Mucosa of rectum (tissue), 2 donors: ENCODE measurements around the gene HSPBP1.
A peak's percentile ranks its signal among the peaks of the same experiment; 100 is the strongest.

Source experiments
- H3K27ac ChIP-seq, 2 donors: one replicate each; pipeline ENCODE4 v1.7.0; 2013; ENCODE audit warnings: inconsistent platforms in 2 of 2, low read depth in 2 of 2, low read length in 2 of 2
- H3K27me3 ChIP-seq, 2 donors: one replicate each; pipeline ENCODE4 v1.7.0; 2013; ENCODE audit warnings: low read length in 2 of 2; ENCODE audit not compliant: control insufficient read depth in 2 of 2, insufficient read depth in 2 of 2
- H3K36me3 ChIP-seq, 2 donors: one replicate each; pipeline ENCODE4 v1.7.0; 2013; ENCODE audit warnings: low read length in 2 of 2; ENCODE audit not compliant: control insufficient read depth in 2 of 2, insufficient read depth in 2 of 2
- H3K4me1 ChIP-seq, 2 donors: one replicate each; pipeline ENCODE4 v1.7.0; 2013; ENCODE audit warnings: low read length in 2 of 2, mild to moderate bottlenecking in 1 of 2; ENCODE audit not compliant: control insufficient read depth in 2 of 2, insufficient read depth in 2 of 2
- H3K4me3 ChIP-seq, 2 donors: one replicate each; pipeline ENCODE4 v1.7.0; 2013; ENCODE audit warnings: low read length in 2 of 2
- H3K9ac ChIP-seq, 2 donors: one replicate each; pipeline ENCODE4 v1.7.0; 2013; ENCODE audit warnings: low read length in 2 of 2, low read depth in 1 of 2, mild to moderate bottlenecking in 1 of 2
- H3K9me3 ChIP-seq, 2 donors: one replicate each; pipeline ENCODE4 v1.7.0; 2013; ENCODE audit warnings: low read length in 2 of 2; ENCODE audit not compliant: control insufficient read depth in 2 of 2
- donor health status: healthy.
- donor health status: Normal muscosa, but diverticular disease.

The HSPBP1 gene

GRCh38 chr19:55276720-55277430 is 3.0 kb downstream of the HSPBP1 start:
- Histone ChIP-seq H3K4me1 (peaks cover 11 to 15% of the 10 kb centered on the region in 2 donors), H3K9me3 (no peaks in the 10 kb centered on the region), H3K27ac (peak overlapping the region; percentile 41 to 61), H3K4me3 (no peak overlapping the region), H3K9ac (no peak overlapping the region), H3K36me3 (peaks cover 17 to 26% of the 10 kb centered on the region in 2 donors), H3K27me3 (no peaks in the 10 kb centered on the region)

- H3K27me3 ChIP-seq, result no peaks in the 10 kb centered on the region
- no peaks in the 10 kb centered on the region for H3K9me3 ChIP-seq
- H3K27ac ChIP-seq, result peak overlapping the region; percentile 41 to 61
- H3K36me3 ChIP-seq, result peaks cover 17 to 26% of the 10 kb centered on the region in 2 donors
- peaks cover 11 to 15% of the 10 kb centered on the region in 2 donors for H3K4me1 ChIP-seq
- no peak overlapping the region for H3K9ac ChIP-seq
- no peak overlapping the region for H3K4me3 ChIP-seq
Observed at GRCh38 chr19:55275851-55276719, 3.8 kb downstream of the HSPBP1 start.

GRCh38 chr19:55273978-55274707 is 5.8 kb downstream of the HSPBP1 start:
- Histone ChIP-seq H3K27me3 (no peaks in the 10 kb centered on the region), H3K4me3 (no peak overlapping the region), H3K9me3 (no peaks in the 10 kb centered on the region), H3K27ac (no peak overlapping the region), H3K9ac (no peak overlapping the region), H3K36me3 (peaks cover 21 to 39% of the 10 kb centered on the region in 2 donors), H3K4me1 (peaks cover 7 to 13% of the 10 kb centered on the region in 2 donors)

- H3K27ac ChIP-seq, result no peak overlapping the region
- H3K27me3 ChIP-seq, result no peaks in the 10 kb centered on the region
- peaks cover 5 to 7% of the 10 kb centered on the region in 2 donors for H3K4me1 ChIP-seq
- peaks cover 16 to 35% of the 10 kb centered on the region in 2 donors for H3K36me3 ChIP-seq
- no peak overlapping the region for H3K9ac ChIP-seq
- H3K4me3 ChIP-seq, result no peak overlapping the region
- no peaks in the 10 kb centered on the region for H3K9me3 ChIP-seq
Observed at GRCh38 chr19:55272142-55272541, 7.8 kb downstream of the HSPBP1 start.

GRCh38 chr19:55270172-55270942 is 9.6 kb downstream of the HSPBP1 start:
- no peak overlapping the region for H3K9ac ChIP-seq
- H3K4me3 ChIP-seq, result no peak overlapping the region
- no peaks in the 10 kb centered on the region for H3K9me3 ChIP-seq
- H3K4me1 ChIP-seq, result no peaks in the 10 kb centered on the region
- H3K36me3 ChIP-seq, result peaks cover 13 to 30% of the 10 kb centered on the region in 2 donors
- H3K27ac ChIP-seq, result no peak overlapping the region
- no peaks in the 10 kb centered on the region for H3K27me3 ChIP-seq

GRCh38 chr19:55269299-55269698 is 10.6 kb downstream of the HSPBP1 start:
- H3K27ac ChIP-seq, result no peak overlapping the region
- H3K27me3 ChIP-seq, result no peaks in the 10 kb centered on the region
- no peak overlapping the region for H3K9ac ChIP-seq
- no peaks in the 10 kb centered on the region for H3K4me1 ChIP-seq
- H3K4me3 ChIP-seq, result no peak overlapping the region
- no peaks in the 10 kb centered on the region for H3K9me3 ChIP-seq
- peaks cover 13 to 26% of the 10 kb centered on the region in 2 donors for H3K36me3 ChIP-seq

- Histone ChIP-seq H3K9me3 (no peaks in the 10 kb centered on the region), H3K36me3 (peaks cover 7 to 15% of the 10 kb centered on the region in 2 donors), H3K4me3 (no peak overlapping the region), H3K4me1 (no peaks in the 10 kb centered on the region), H3K27ac (no peak overlapping the region), H3K27me3 (no peaks in the 10 kb centered on the region), H3K9ac (no peak overlapping the region)
Observed at GRCh38 chr19:55266840-55267239, 13.1 kb downstream of the HSPBP1 start.

GRCh38 chr19:55266404-55266803 is 13.5 kb downstream of the HSPBP1 start:
- no peak overlapping the region for H3K27ac ChIP-seq
- no peak overlapping the region for H3K4me3 ChIP-seq
- H3K4me1 ChIP-seq, result no peaks in the 10 kb centered on the region
- peaks cover 7 to 15% of the 10 kb centered on the region in 2 donors for H3K36me3 ChIP-seq
- H3K9me3 ChIP-seq, result no peaks in the 10 kb centered on the region
- no peak overlapping the region for H3K9ac ChIP-seq
- H3K27me3 ChIP-seq, result no peaks in the 10 kb centered on the region

- Histone ChIP-seq H3K27ac (no peak overlapping the region), H3K9me3 (no peaks in the 10 kb centered on the region), H3K9ac (no peak overlapping the region), H3K27me3 (no peaks in the 10 kb centered on the region), H3K36me3 (peaks cover 7 to 15% of the 10 kb centered on the region in 2 donors), H3K4me1 (no peaks in the 10 kb centered on the region), H3K4me3 (no peak overlapping the region)
Observed at GRCh38 chr19:55265723-55266386, 14.1 kb downstream of the HSPBP1 start.
